Activated B cell treated with CpG ODN at 0.5 μM for 24 hours (primary cell): Measurements from ENCODE around the gene NRF1. TPM values are rescaled to one million over a fixed set of nuclear protein-coding genes. Genes with fewer than 3 reads are reported as not detected.

ENCODE experiments used
- ATAC-seq: fragments of 200-7000 bp; cut with Tn5 transposase; one replicate; pipeline ENCODE4 v1.10.0; 2021; ENCODE audit warnings: low read depth, mild to moderate bottlenecking, moderate library complexity
- CTCF ChIA-PET: fragments of 350-600 bp; sonication (Branson Sonifier 250); formaldehyde crosslinking; loops from one replicate; lab custom pipeline; 2021; ENCODE audit warnings: antibody characterized with exemption; lab: Charles Lee
- POLR2A ChIA-PET: fragments of 350-600 bp; sonication (Branson Sonifier 250); formaldehyde crosslinking; loops from one replicate; lab custom pipeline; 2021; ENCODE audit warnings: antibody characterized with exemption; lab: Charles Lee
- DNase-seq: peaks from one replicate; pipeline ENCODE4 v3.0.0; 2022
- H3K27ac Mint-ChIP-seq: one replicate; pipeline ENCODE4 v1.8.0; 2020; ENCODE audit warnings: mixed read lengths
- H3K27me3 Mint-ChIP-seq: one replicate; pipeline ENCODE4 v1.8.0; 2021; ENCODE audit warnings: mixed read lengths
- H3K36me3 Mint-ChIP-seq: one replicate; pipeline ENCODE4 v1.8.0; 2021; ENCODE audit warnings: low read depth, mixed read lengths
- H3K4me1 Mint-ChIP-seq: one replicate; pipeline ENCODE4 v1.8.0; 2021; ENCODE audit warnings: mixed read lengths
- H3K4me3 Mint-ChIP-seq: one replicate; pipeline ENCODE4 v1.8.0; 2020; ENCODE audit warnings: mild to moderate bottlenecking, mixed read lengths
- H3K9me3 Mint-ChIP-seq: one replicate; pipeline ENCODE4 v1.8.0; 2020; ENCODE audit warnings: mixed read lengths
- CTCF ChIP-seq: fragments of 200-600 bp; IDR thresholded peaks from one replicate; pipeline ENCODE4 v1.8.0; 2022; ENCODE audit warnings: antibody characterized with exemption, mild to moderate bottlenecking
- intact Hi-C: fragments of 100-400 bp; cut with micrococcal nuclease; formaldehyde crosslinking; loops from one replicate; pipeline ENCODE4 v1.15.1; 2024
- total RNA-seq: library from RNA; stranded (reverse); gene quantifications from 2 replicates; pipeline ENCODE4 v1.2.3, GENCODE V29; 2022

NRF1 gene
- total RNA-seq, 1 donor from 2014 or later: 27.4 TPM

- Mint-ChIP-seq H3K36me3 (peaks cover 52% of the 10 kb centered on the region), H3K9me3 (no peaks in the 10 kb centered on the region), H3K27ac (no peak overlapping the region), H3K27me3 (no peaks in the 10 kb centered on the region), H3K4me1 (no peaks in the 10 kb centered on the region), H3K4me3 (no peak overlapping the region)
- intact Hi-C loops: no loop called here
- POLR2A ChIA-PET: no interaction called here
- DNase-seq (no peak), ATAC-seq (no peak)
- no peak for TF ChIP-seq CTCF
- CTCF ChIA-PET: no interaction called here
These were observed 142.9 kb downstream of the NRF1 start for GRCh38 chr7:129754406-129754805.

DNA sequence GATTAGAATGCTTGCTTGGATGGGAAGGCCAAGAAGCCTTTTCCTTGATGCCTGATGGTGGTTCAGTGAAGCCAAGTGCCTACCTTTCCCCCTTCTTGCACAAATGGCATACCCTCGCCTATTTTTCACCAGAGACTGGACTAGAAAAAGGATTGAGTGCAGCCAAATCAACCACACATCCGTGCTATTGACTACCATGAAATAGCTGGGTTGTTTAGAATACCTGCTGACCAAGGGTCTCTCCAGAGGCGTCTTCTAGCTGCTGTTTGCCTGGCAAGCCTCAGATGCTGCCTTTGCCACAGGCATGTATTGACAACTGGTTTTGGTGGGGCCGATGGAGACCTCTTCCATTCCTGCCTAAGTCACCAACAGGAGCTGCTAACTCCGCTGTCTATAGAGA lies 146.5 kb downstream of the NRF1 start:
- ATAC-seq (no peak), DNase-seq (no peak)
- TF ChIP-seq CTCF: no peak
- ChIA-PET POLR2A (no interaction called here), CTCF (no interaction called here)
- no peaks in the 10 kb centered on the region for H3K9me3 Mint-ChIP-seq
- H3K27ac Mint-ChIP-seq: no peak overlapping the region
- peaks cover 29% of the 10 kb centered on the region for H3K36me3 Mint-ChIP-seq
- H3K4me3 Mint-ChIP-seq: no peak overlapping the region
- intact Hi-C loops: no loop called here
- H3K4me1 Mint-ChIP-seq: no peaks in the 10 kb centered on the region
- H3K27me3 Mint-ChIP-seq: no peaks in the 10 kb centered on the region

DNA sequence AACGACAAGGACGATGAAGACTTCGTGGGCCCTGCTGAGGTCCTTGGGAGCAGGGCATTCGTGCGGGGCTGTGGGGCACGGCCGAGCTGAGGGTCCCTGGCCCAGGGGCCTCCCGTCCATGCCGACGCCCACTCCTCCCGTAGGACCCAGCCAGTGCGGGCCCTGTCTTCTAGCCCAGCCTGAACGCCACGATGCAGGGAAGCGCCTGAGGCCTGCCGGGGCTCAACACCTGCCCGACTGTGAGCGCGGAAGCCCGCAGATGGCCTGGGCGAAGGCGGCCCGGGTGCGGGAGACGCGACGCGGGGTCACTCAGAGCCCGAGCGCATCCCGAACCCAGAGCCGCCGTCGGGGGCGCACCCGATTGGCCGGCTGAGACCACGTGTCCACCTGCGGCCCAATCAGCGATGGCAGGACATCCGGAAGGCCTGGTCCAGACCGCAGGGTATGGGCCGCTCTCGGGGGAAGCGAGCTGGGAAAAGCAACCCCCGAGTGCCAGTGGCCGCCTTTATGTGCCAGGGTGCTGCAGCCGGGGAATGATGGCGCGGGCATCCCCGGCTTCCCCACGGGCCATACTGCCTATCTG lies 151.0 kb downstream of the NRF1 start:
- intact Hi-C loops: no loop called here
- POLR2A ChIA-PET: no interaction called here
- no peak overlapping the region for H3K27ac Mint-ChIP-seq
- DNase-seq (no peak), ATAC-seq (no peak)
- no peaks in the 10 kb centered on the region for H3K27me3 Mint-ChIP-seq
- H3K9me3 Mint-ChIP-seq: no peaks in the 10 kb centered on the region
- TF ChIP-seq CTCF: no peak
- no peaks in the 10 kb centered on the region for H3K4me1 Mint-ChIP-seq
- no peak overlapping the region for H3K4me3 Mint-ChIP-seq
- H3K36me3 Mint-ChIP-seq: peaks cover 2% of the 10 kb centered on the region
- CTCF ChIA-PET: no interaction called here

DNA sequence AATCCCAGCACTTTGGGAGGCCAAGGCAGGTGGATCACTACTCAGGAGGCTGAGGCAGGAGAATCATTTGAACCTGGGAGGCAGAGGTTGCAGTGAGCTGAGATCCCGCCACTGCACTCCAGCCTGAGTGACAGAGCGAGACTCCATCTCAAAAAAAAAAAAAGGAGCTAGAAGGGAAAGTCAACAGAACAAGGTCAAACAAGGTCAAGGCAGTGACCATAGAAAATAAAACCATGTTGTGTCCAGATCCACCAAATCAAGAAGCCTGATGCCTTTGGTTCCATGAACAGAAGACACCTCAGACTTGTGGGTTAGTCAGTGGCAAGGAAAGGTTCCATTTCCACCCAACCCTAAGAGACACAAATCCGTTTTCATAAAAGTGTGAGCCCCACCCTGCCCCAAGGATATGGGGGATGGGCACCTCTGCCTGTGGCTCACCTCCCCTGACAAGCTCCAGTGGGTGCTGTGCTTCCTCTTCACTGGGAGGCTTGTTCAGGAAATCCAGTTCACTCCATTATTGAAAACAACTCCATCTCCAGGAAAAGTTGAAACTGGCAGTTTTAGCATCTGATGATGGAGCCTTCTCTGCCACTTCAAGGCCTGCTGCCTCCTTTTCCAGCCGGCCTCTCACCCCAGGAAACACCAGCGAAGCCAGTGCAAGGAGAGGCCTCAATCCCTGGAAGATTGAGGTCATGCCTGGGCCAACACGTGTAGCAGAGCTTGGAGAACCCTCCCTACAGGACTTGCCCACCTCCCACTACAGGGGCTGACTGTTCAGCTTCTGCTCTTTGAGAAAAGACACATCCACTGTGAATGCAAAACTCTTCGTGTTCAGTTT lies 152.9 kb downstream of the NRF1 start:
- H3K9me3 Mint-ChIP-seq: no peaks in the 10 kb centered on the region
- peaks cover 2% of the 10 kb centered on the region for H3K27me3 Mint-ChIP-seq
- CTCF ChIA-PET: no interaction called here
- H3K27ac Mint-ChIP-seq: no peak overlapping the region
- ATAC-seq: no peak
- no peak for TF ChIP-seq CTCF
- no peak overlapping the region for H3K4me3 Mint-ChIP-seq
- POLR2A ChIA-PET: no interaction called here
- no peaks in the 10 kb centered on the region for H3K4me1 Mint-ChIP-seq
- intact Hi-C loops: no loop called here
- H3K36me3 Mint-ChIP-seq: no peaks in the 10 kb centered on the region
- no peak for DNase-seq

- Mint-ChIP-seq H3K27ac (no peak overlapping the region), H3K4me3 (no peak overlapping the region), H3K27me3 (peaks cover 2% of the 10 kb centered on the region), H3K9me3 (no peaks in the 10 kb centered on the region), H3K36me3 (no peaks in the 10 kb centered on the region), H3K4me1 (no peaks in the 10 kb centered on the region)
- ATAC-seq (no peak), DNase-seq (no peak)
- no peak for TF ChIP-seq CTCF
- ChIA-PET POLR2A (no interaction called here), CTCF (no interaction called here)
- intact Hi-C loops: no loop called here
These were observed 153.8 kb downstream of the NRF1 start for GRCh38 chr7:129765352-129765751.
